Measurements from ENCODE around the gene GAN. TPM values are rescaled to one million over a fixed set of nuclear protein-coding genes. Genes with fewer than 3 reads are reported as not detected.

The GAN gene
- total RNA-seq, 4 donors from 2014 or later, result 8.7 to 12.8 (median 9.5) TPM

GRCh38 chr16:81413245-81413990, 98.7 kb downstream of the GAN start:
- intact Hi-C loops (cut with DNase I), result no loop called here
- no peak for DNase-seq
- Histone ChIP-seq H3K4me1 (peaks cover 4 to 5% of the 10 kb centered on the region in 2 donors), H3K27me3 (no peaks in the 10 kb centered on the region), H3K9me3 (no peaks in the 10 kb centered on the region), H3K36me3 (no peaks in the 10 kb centered on the region), H3K4me3 (replicated peaks in 1 of 3) (no peak overlapping the region), H3K27ac (no peak overlapping the region)
- WGBS, 2 donors, result 83 to 84% methylated on average over 8 to 11 of the region's 11 CpGs
- TF ChIP-seq CTCF (IDR thresholded peaks at IDR 0.05) (no peak), POLR2A (IDR thresholded peaks at IDR 0.05) (no peak)

- Histone ChIP-seq H3K4me3 (replicated peaks in 1 of 3) (no peak overlapping the region), H3K27me3 (no peaks in the 10 kb centered on the region), H3K4me1 (peaks cover 4 to 5% of the 10 kb centered on the region in 2 donors), H3K27ac (no peak overlapping the region), H3K9me3 (no peaks in the 10 kb centered on the region), H3K36me3 (no peaks in the 10 kb centered on the region)
- no peak for TF ChIP-seq CTCF (IDR thresholded peaks at IDR 0.05)
- TF ChIP-seq POLR2A (IDR thresholded peaks at IDR 0.05), result no peak
- 71 to 80% methylated on average over 11 of the region's 11 CpGs for WGBS, 2 donors
- intact Hi-C loops (cut with DNase I), result no loop called here
- no peak for DNase-seq
Measured at GRCh38 chr16:81415751-81416150, 101.0 kb downstream of the GAN start.

- Histone ChIP-seq H3K9me3 (no peaks in the 10 kb centered on the region), H3K27ac (no peak overlapping the region), H3K4me1 (peaks cover 4 to 5% of the 10 kb centered on the region in 2 donors), H3K36me3 (no peaks in the 10 kb centered on the region), H3K27me3 (no peaks in the 10 kb centered on the region), H3K4me3 (replicated peaks in 1 of 3) (no peak overlapping the region)
- no peak for DNase-seq
- no peak for TF ChIP-seq CTCF (IDR thresholded peaks at IDR 0.05)
- TF ChIP-seq POLR2A (IDR thresholded peaks at IDR 0.05), result no peak
- intact Hi-C loops (cut with DNase I), result no loop called here
- WGBS, 2 donors, result 64 to 67% methylated on average over 7 to 8 of the region's 8 CpGs
Measured at GRCh38 chr16:81416749-81417148, 102.0 kb downstream of the GAN start.

- DNase-seq, result no peak
- Histone ChIP-seq H3K27ac (no peak overlapping the region), H3K36me3 (no peaks in the 10 kb centered on the region), H3K4me3 (replicated peaks in 1 of 3) (no peak overlapping the region), H3K9me3 (no peaks in the 10 kb centered on the region), H3K4me1 (peaks cover 4 to 5% of the 10 kb centered on the region in 2 donors), H3K27me3 (no peaks in the 10 kb centered on the region)
- WGBS, 2 donors, result 86 to 88% methylated on average over 5 of the region's 5 CpGs
- no peak for TF ChIP-seq POLR2A (IDR thresholded peaks at IDR 0.05)
- TF ChIP-seq CTCF (IDR thresholded peaks at IDR 0.05), result no peak
- intact Hi-C loops (cut with DNase I), result no loop called here
Measured at GRCh38 chr16:81417210-81417609, 102.4 kb downstream of the GAN start.

GRCh38 chr16:81419806-81420205, 105.0 kb downstream of the GAN start:
- no peak for DNase-seq
- Histone ChIP-seq H3K4me1 (no peaks in the 10 kb centered on the region), H3K9me3 (no peaks in the 10 kb centered on the region), H3K27me3 (no peaks in the 10 kb centered on the region), H3K36me3 (no peaks in the 10 kb centered on the region), H3K4me3 (replicated peaks in 1 of 3) (no peak overlapping the region), H3K27ac (no peak overlapping the region)
- intact Hi-C loops (cut with DNase I), result no loop called here
- no peak for TF ChIP-seq CTCF (IDR thresholded peaks at IDR 0.05)
- no peak for TF ChIP-seq POLR2A (IDR thresholded peaks at IDR 0.05)
- WGBS, 2 donors, result 92 to 96% methylated on average over 9 of the region's 9 CpGs
